Pancreas (tissue), 10 donors: ENCODE measurements around the gene WDR72. TPM values are rescaled to one million over a fixed set of nuclear protein-coding genes. Genes with fewer than 3 reads are reported as not detected.
A peak's percentile ranks its signal among the peaks of the same experiment; 100 is the strongest.

Source experiments
- ATAC-seq, 4 donors: fragments of 200-7000 bp; cut with Tn5 transposase; one replicate each; pipeline versions ENCODE4 v1.8.0 to v1.9.1; 2020; ENCODE audit warnings: mild to moderate bottlenecking in 4 of 4, moderate library complexity in 4 of 4
- DNase-seq, 6 donors: peaks; one replicate each; pipeline ENCODE4 v3.0.0-alpha.2; 2020
- FAIRE-seq: peaks from 2 replicates; lab custom pipeline; 2012; peaks lifted over from hg19 to GRCh38; lab: Jason Lieb, UNC
- H3K27ac ChIP-seq, 4 donors: fragments of 200-600 bp; sonication (generic); 1 replicate in 3 of 4; 2 replicates in 1 of 4; pipeline versions ENCODE4 v1.5.0 to v1.8.0; 2020
- H3K27me3 ChIP-seq, 4 donors: fragments of 200-600 bp; one replicate each; pipeline ENCODE4 v1.8.0; 2021
- H3K36me3 ChIP-seq, 3 donors: fragments of 200-600 bp; sonication (generic) in 1 of 3; one replicate each; pipeline versions ENCODE4 v1.5.0 to v1.8.0; 2020 to 2021
- H3K4me1 ChIP-seq, 3 donors: fragments of 200-600 bp; one replicate each; pipeline ENCODE4 v1.8.0; 2021
- H3K4me3 ChIP-seq, 4 donors: fragments of 200-600 bp; sonication (generic) in 2 of 4; one replicate each; pipeline versions ENCODE4 v1.5.0 to v1.8.0; 2020 to 2021
- H3K9me3 ChIP-seq, 4 donors: fragments of 200-600 bp; one replicate each; pipeline ENCODE4 v1.8.0; 2021
- CTCF ChIP-seq, 4 donors: fragments of 200-600 bp; sonication (generic) in 3 of 4; IDR thresholded peaks; one replicate each; pipeline versions ENCODE4 v1.5.0 to v1.8.0; 2021; ENCODE audit warnings: antibody characterized with exemption in 4 of 4
- WGBS, 2 donors: extraction: QIAGEN DNeasy Blood & Tissue Kit; methylation state at CpG; one replicate each; pipeline ENCODE4 v1.1.7; 2013; 5-methylcytosine and 5-hydroxymethylcytosine counted together
- intact Hi-C, 3 donors: fragments of 100-400 bp; cut with DNase I; formaldehyde crosslinking; loops; one replicate each; pipeline versions ENCODE4 v1.11.1 to v1.14.2; 2022
- polyA plus RNA-seq, 2 donors: library from polyadenylated mRNA; stranded (reverse); fragments of 200-250 nt; gene quantifications; one replicate each; pipeline ENCODE4 v1.2.3, GENCODE V29; 2013
- total RNA-seq, 6 donors: library from RNA; stranded (reverse); fragmentation: NEBNext Ultra II Directional in 4 of 6; extraction: Animal tissue kit (Norgen Biotek cat#: 25700) in 4 of 6; gene quantifications; one replicate each; pipeline versions ENCODE4 v1.2.1 to v1.2.4, GENCODE V29; 2021 to 2023
- donor health status: healthy with polysubstance abuse.
- donor health status: DM: no; HTN: no; CAD: no; lungs with moderate emphysema.
- donor health status: DM: no; HTN: no; CAD: no.
- donor health status: control.
- donor health status: control.
- donor health status: Bipolar disorder and iron deficiency.
- donor health status: DM: yes; HTN: yes; CAD: no.
- donor health status: DM: no; HTN: no; CAD: no.
- donor health status: DM: no; HTN: no; CAD: no.
- donor health status: DM: yes; HTN: yes; CAD: no.

WDR72 gene
- total and polyA plus RNA-seq, 8 donors = 1.0 to 5.3 (median 3.7) TPM

DNA sequence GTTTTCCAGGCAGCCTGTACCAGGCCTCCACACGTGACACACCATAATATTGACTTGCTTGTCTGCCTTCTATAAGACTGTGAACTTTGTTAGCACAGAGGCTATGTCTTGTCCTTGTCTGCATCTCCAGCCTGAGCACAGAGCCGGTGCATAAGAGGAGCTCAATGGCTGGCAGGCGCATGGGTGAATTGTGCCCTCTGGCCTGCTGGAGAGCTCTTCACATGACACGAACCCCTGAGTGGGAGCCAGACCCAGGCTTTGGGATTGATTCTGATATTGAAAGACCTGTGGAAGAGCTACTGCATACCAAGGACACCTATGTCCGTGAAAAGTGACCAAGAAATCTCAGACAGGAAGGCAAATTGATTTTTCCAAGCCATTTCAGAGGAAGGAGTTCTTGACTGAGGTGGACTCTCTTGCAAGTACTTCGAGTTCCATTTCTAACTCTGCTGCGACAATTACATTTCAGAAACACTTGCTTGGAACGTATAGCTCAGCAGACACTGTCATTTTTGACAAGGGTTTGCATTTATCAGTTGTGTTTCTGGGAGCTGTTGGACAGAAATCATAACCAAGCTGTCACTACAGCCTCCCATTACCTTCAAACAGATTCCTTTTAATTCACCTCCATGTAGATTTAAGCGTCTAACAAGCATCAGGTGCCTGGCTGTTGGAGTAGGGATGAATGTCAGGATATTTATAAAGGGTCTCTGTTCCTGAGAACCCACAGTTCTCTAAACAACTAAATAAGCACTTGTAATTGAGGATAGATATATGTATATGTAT is 281.3 kb downstream of the WDR72 start:
- no peak for FAIRE-seq
- WGBS, 2 donors = 84 to 90% methylated on average over 9 of the region's 9 CpGs
- intact Hi-C loops = no loop called here
- Histone ChIP-seq H3K4me1 (peaks cover 0 to 5% (median 4%) of the 10 kb centered on the region in 3 donors), H3K4me3 (no peak overlapping the region), H3K36me3 (no peaks in the 10 kb centered on the region), H3K27me3 (no peaks in the 10 kb centered on the region), H3K27ac (no peak overlapping the region), H3K9me3 (no peaks in the 10 kb centered on the region)
- no peak for TF ChIP-seq CTCF (IDR thresholded peaks at IDR 0.05)
- DNase-seq = no peak
- ATAC-seq = no peak

DNA sequence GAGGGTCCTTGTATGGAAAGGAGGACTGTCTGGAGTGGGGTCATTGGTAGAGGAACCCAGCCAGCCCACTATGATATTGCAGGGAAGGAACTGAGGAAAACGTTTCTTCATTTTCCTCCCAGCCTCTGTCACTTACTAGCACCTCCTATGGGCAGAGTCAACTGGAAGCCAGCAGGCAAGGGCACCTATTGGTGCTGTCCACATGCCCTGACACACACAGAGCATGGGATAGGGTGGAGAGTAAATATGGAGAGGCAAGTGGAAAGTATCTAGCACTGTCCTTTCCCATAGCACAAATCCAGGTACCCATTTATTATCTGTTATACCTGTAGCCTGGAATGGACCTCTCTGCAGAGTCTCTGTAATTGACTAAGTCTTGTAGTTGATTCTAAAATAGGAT is 285.6 kb downstream of the WDR72 start:
- 55 to 76% methylated on average over 1 of the region's 1 CpG for WGBS, 2 donors
- Histone ChIP-seq H3K27ac (no peak overlapping the region), H3K27me3 (no peaks in the 10 kb centered on the region), H3K4me1 (peaks cover 0 to 29% (median 22%) of the 10 kb centered on the region in 3 donors), H3K4me3 (no peak overlapping the region), H3K9me3 (no peaks in the 10 kb centered on the region), H3K36me3 (no peaks in the 10 kb centered on the region)
- intact Hi-C loops = no loop called here
- DNase-seq (no peak), FAIRE-seq (no peak), ATAC-seq (no peak)
- no peak for TF ChIP-seq CTCF (IDR thresholded peaks at IDR 0.05)

GRCh38 chr15:53473435-53473834 is 286.0 kb downstream of the WDR72 start:
- Histone ChIP-seq H3K4me1 (peaks cover 0 to 29% (median 22%) of the 10 kb centered on the region in 3 donors), H3K36me3 (no peaks in the 10 kb centered on the region), H3K9me3 (no peaks in the 10 kb centered on the region), H3K27me3 (no peaks in the 10 kb centered on the region), H3K27ac (no peak overlapping the region), H3K4me3 (no peak overlapping the region)
- 61 to 76% methylated on average over 4 of the region's 4 CpGs for WGBS, 2 donors
- ATAC-seq (no peak), DNase-seq (no peak), FAIRE-seq (no peak)
- intact Hi-C loops = no loop called here
- TF ChIP-seq CTCF (IDR thresholded peaks at IDR 0.05) = no peak

- no peak for TF ChIP-seq CTCF (IDR thresholded peaks at IDR 0.05)
- H3K4me1 ChIP-seq = peaks cover 0 to 29% (median 22%) of the 10 kb centered on the region in 3 donors
- no peaks in the 10 kb centered on the region for H3K36me3 ChIP-seq
- ATAC-seq (peak; percentile 60 to 87 (median 70)), DNase-seq (peak in 4 of 6 donors; percentile 14 to 54 (median 30)), FAIRE-seq (no peak)
- intact Hi-C loops = no loop called here
- peak overlapping the region in 2 of 4 donors; percentile 50 to 66 for H3K27ac ChIP-seq
- H3K4me3 ChIP-seq = no peak overlapping the region
- no peaks in the 10 kb centered on the region for H3K27me3 ChIP-seq
- WGBS, 2 donors = 15 to 31% methylated on average over 5 of the region's 5 CpGs
- H3K9me3 ChIP-seq = no peaks in the 10 kb centered on the region
Observed at GRCh38 chr15:53472883-53473282, 286.6 kb downstream of the WDR72 start.

DNA sequence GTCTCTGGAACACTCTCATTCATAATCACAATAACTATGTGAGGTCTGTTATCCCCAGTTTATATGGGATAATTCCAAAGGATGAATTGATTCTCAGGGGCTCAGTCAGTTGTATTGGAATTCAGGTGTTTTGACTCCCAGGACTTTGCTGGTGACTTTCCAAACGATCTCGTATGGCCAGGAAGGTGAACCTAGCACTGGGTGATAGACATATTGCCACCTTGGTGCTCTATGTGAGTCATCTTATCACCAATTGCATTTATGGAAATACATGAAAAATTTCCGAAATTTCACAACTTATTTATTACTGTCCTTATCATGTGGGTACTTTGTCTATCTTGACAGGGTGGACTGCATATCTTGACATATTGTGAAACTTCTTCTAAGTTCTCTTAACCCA is 287.3 kb downstream of the WDR72 start:
- Histone ChIP-seq H3K9me3 (no peaks in the 10 kb centered on the region), H3K4me1 (peaks cover 0 to 29% (median 22%) of the 10 kb centered on the region in 3 donors), H3K36me3 (no peaks in the 10 kb centered on the region), H3K4me3 (no peak overlapping the region), H3K27me3 (no peaks in the 10 kb centered on the region), H3K27ac (peak overlapping the region in 2 of 4 donors; percentile 50 to 66)
- FAIRE-seq = no peak
- TF ChIP-seq CTCF (IDR thresholded peaks at IDR 0.05) = no peak
- 24% methylated on average over 3 of the region's 3 CpGs for WGBS, 2 donors
- intact Hi-C loops = no loop called here
- peak in 3 of 4 donors; percentile 58 to 73 (median 65) for ATAC-seq
- no peak for DNase-seq
